Aorta (tissue), 5 donors: ENCODE measurements around the gene LRRC74B. TPM values are rescaled to one million over a fixed set of nuclear protein-coding genes. Genes with fewer than 3 reads are reported as not detected.

ENCODE experiments used
- ATAC-seq: fragments of 200-7000 bp; cut with Tn5 transposase; one replicate; pipeline ENCODE4 v1.9.1; 2022; ENCODE audit warnings: moderate library complexity; ENCODE audit not compliant: low FRiP score
- DNase-seq, 2 donors: peaks; one replicate each; pipeline ENCODE4 v3.0.0-alpha.2; 2020
- H3K27ac ChIP-seq, 2 donors: one replicate each; pipeline ENCODE4 v1.5.1; 2013; ENCODE audit warnings: low read length in 2 of 2, mild to moderate bottlenecking in 2 of 2, moderate library complexity in 2 of 2, control low read depth in 1 of 2, inconsistent platforms in 1 of 2, low read depth in 1 of 2
- H3K27me3 ChIP-seq, 2 donors: one replicate each; pipeline ENCODE4 v1.6.1; 2013; ENCODE audit warnings: control low read depth in 1 of 2, low read length in 1 of 2, mild to moderate bottlenecking in 1 of 2, moderate library complexity in 1 of 2; ENCODE audit not compliant: insufficient read depth in 2 of 2, control insufficient read depth in 1 of 2
- H3K36me3 ChIP-seq, 2 donors: one replicate each; pipeline ENCODE4 v1.6.1; 2013; ENCODE audit warnings: control low read depth in 1 of 2, low read length in 1 of 2, mild to moderate bottlenecking in 1 of 2; ENCODE audit not compliant: insufficient read depth in 2 of 2, control insufficient read depth in 1 of 2
- H3K4me1 ChIP-seq, 2 donors: one replicate each; pipeline ENCODE4 v1.6.1; 2013; ENCODE audit warnings: low read length in 2 of 2, control low read depth in 1 of 2, mild to moderate bottlenecking in 1 of 2, moderate library complexity in 1 of 2; ENCODE audit not compliant: insufficient read depth in 2 of 2, control insufficient read depth in 1 of 2
- H3K4me3 ChIP-seq, 2 donors: one replicate each; pipeline ENCODE4 v1.5.1; 2013; ENCODE audit warnings: low read length in 2 of 2, control low read depth in 1 of 2, mild to moderate bottlenecking in 1 of 2
- H3K9me3 ChIP-seq: one replicate; pipeline ENCODE4 v1.6.1; 2013; ENCODE audit warnings: mild to moderate bottlenecking, low read length; ENCODE audit not compliant: control insufficient read depth
- WGBS, 2 donors: extraction: QIAGEN DNeasy Blood & Tissue Kit; methylation state at CpG; one replicate each; pipeline ENCODE4 v1.1.7; 2013; 5-methylcytosine and 5-hydroxymethylcytosine counted together
- intact Hi-C, 2 donors: fragments of 100-400 bp; cut with DNase I; formaldehyde crosslinking; loops; one replicate each; pipeline versions ENCODE4 v1.14.2 to v1.15.0; 2022
- polyA plus RNA-seq, 2 donors: library from polyadenylated mRNA; stranded (reverse); fragments of 200-250 nt; gene quantifications; one replicate each; pipeline ENCODE4 v1.2.3, GENCODE V29; 2013
- total RNA-seq, 2 donors: library from RNA; stranded (reverse); fragmentation: NEBNext Ultra II Directional; extraction: Animal tissue kit (Norgen Biotek cat#: 25700); gene quantifications; one replicate each; pipeline ENCODE4 v1.2.1, GENCODE V29; 2021
- donor health status: healthy with polysubstance abuse.
- donor health status: Bipolar disorder and iron deficiency.
- donor health status: DM: no; HTN: no; CAD: no.
- donor health status: DM: no; HTN: no; CAD: no.
- donor health status: DM: yes; HTN: yes; CAD: no.

Gene LRRC74B
- total and polyA plus RNA-seq, 4 donors = 0.05 TPM; not detected in 3

- H3K27ac ChIP-seq = no peak overlapping the region
- 74 to 81% methylated on average over 14 of the region's 14 CpGs for WGBS, 2 donors
- no peak for ATAC-seq
Measured at GRCh38 chr22:21012446-21013407, 33.0 kb upstream of the LRRC74B start.

GRCh38 chr22:21013657-21014201 lies 32.0 kb upstream of the LRRC74B start:
- Histone ChIP-seq H3K9me3 (no peaks in the 10 kb centered on the region), H3K27me3 (no peaks in the 10 kb centered on the region), H3K4me3 (no peak overlapping the region), H3K4me1 (no peaks in the 10 kb centered on the region), H3K36me3 (no peaks in the 10 kb centered on the region), H3K27ac (no peak overlapping the region)
- DNase-seq (no peak), ATAC-seq (peak; percentile 28)
- WGBS, 2 donors = 15 to 21% methylated on average over 16 to 24 of the region's 24 CpGs
- intact Hi-C loops = no loop called here

More at GRCh38 chr22:21012446-21013407, 33.0 kb upstream of the LRRC74B start:
- H3K36me3 ChIP-seq = no peaks in the 10 kb centered on the region
- intact Hi-C loops = no loop called here
- H3K4me3 ChIP-seq = no peak overlapping the region
- no peaks in the 10 kb centered on the region for H3K9me3 ChIP-seq
- H3K27me3 ChIP-seq = no peaks in the 10 kb centered on the region
- no peak for DNase-seq
- H3K4me1 ChIP-seq = no peaks in the 10 kb centered on the region

GRCh38 chr22:21014202-21014725 lies 31.5 kb upstream of the LRRC74B start:
- peak; percentile 91 to 96 for DNase-seq
- no peak overlapping the region for H3K27ac ChIP-seq
- H3K9me3 ChIP-seq = no peaks in the 10 kb centered on the region
- H3K27me3 ChIP-seq = no peaks in the 10 kb centered on the region
- H3K36me3 ChIP-seq = no peaks in the 10 kb centered on the region
- no peak overlapping the region for H3K4me3 ChIP-seq
- 1% methylated on average over 38 to 40 of the region's 40 CpGs for WGBS, 2 donors
- intact Hi-C loops = no loop called here
- peak; percentile 89 for ATAC-seq
- no peaks in the 10 kb centered on the region for H3K4me1 ChIP-seq

- DNase-seq (peak in 1 of 2 donors; percentile 72), ATAC-seq (peak; percentile 43)
- Histone ChIP-seq H3K9me3 (no peaks in the 10 kb centered on the region), H3K4me3 (no peak within 1 kb of the TSS), H3K36me3 (no peaks in the 10 kb centered on the region), H3K27me3 (no peaks in the 10 kb centered on the region), H3K4me1 (no peaks in the 10 kb centered on the region), H3K27ac (no peak within 1 kb of the TSS)
- WGBS, 2 donors = 7% methylated on average over 12 of the region's 12 CpGs
- intact Hi-C loops = no loop called here
Measured at GRCh38 chr22:21014726-21015465, 30.9 kb upstream of the LRRC74B start, which contains the start of gene P2RX6. Gene P2RX6, plus strand, starts transcription at chr22:21015165. Its CDS starts 10 bp downstream, at chr22:21015175.

GRCh38 chr22:21015466-21016006 lies 30.2 kb upstream of the LRRC74B start:
- Histone ChIP-seq H3K4me3 (no peak overlapping the region), H3K27me3 (no peaks in the 10 kb centered on the region), H3K27ac (no peak overlapping the region), H3K9me3 (no peaks in the 10 kb centered on the region), H3K4me1 (no peaks in the 10 kb centered on the region), H3K36me3 (no peaks in the 10 kb centered on the region)
- intact Hi-C loops = no loop called here
- no peak for ATAC-seq
- WGBS, 2 donors = 43 to 55% methylated on average over 10 of the region's 10 CpGs
- DNase-seq = no peak

- H3K27me3 ChIP-seq = no peaks in the 10 kb centered on the region
- no peaks in the 10 kb centered on the region for H3K9me3 ChIP-seq
- 83 to 84% methylated on average over 13 of the region's 13 CpGs for WGBS, 2 donors
- H3K4me1 ChIP-seq = no peaks in the 10 kb centered on the region
- H3K27ac ChIP-seq = no peak overlapping the region
- intact Hi-C loops = no loop called here
- ATAC-seq = no peak
- H3K4me3 ChIP-seq = no peak overlapping the region
- no peaks in the 10 kb centered on the region for H3K36me3 ChIP-seq
- DNase-seq = no peak
Measured at GRCh38 chr22:21016644-21017420, 28.9 kb upstream of the LRRC74B start.

GRCh38 chr22:21018314-21018713 lies 27.4 kb upstream of the LRRC74B start:
- no peak overlapping the region for H3K27ac ChIP-seq
- no peak overlapping the region for H3K4me3 ChIP-seq
- no peaks in the 10 kb centered on the region for H3K4me1 ChIP-seq
- no peak for ATAC-seq
- H3K9me3 ChIP-seq = no peaks in the 10 kb centered on the region
- DNase-seq = no peak
- no peaks in the 10 kb centered on the region for H3K36me3 ChIP-seq
- 89 to 90% methylated on average over 4 of the region's 4 CpGs for WGBS, 2 donors
- no peaks in the 10 kb centered on the region for H3K27me3 ChIP-seq
- intact Hi-C loops = no loop called here
